ENCODE measurements around the gene MRPL12.
"Not testable (repeated sequence)": the region's sequence is repeated elsewhere in the genome, so short reads cannot be mapped to it uniquely, and the experiment has no call there.

Gene MRPL12

DNA sequence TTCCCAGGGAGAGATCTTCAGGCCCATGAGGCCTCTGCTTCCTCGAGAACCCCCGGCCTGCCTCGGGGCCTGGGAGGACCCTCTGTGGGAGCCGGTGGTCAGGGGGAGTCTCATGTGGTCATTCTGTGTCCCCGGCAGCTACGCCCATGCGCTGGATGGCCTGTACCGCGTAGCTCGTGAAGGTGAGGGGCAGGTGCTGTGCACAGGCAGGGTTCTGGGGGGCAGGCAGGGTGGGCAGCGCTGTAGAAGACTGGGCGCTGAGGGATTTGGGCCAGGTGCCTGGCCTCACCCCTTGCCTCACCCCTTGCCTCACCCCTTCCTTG, 13.5 kb downstream of the MRPL12 start:
- no peak for DNase-seq (ENCODE audit: low read depth, low spot score)

DNA sequence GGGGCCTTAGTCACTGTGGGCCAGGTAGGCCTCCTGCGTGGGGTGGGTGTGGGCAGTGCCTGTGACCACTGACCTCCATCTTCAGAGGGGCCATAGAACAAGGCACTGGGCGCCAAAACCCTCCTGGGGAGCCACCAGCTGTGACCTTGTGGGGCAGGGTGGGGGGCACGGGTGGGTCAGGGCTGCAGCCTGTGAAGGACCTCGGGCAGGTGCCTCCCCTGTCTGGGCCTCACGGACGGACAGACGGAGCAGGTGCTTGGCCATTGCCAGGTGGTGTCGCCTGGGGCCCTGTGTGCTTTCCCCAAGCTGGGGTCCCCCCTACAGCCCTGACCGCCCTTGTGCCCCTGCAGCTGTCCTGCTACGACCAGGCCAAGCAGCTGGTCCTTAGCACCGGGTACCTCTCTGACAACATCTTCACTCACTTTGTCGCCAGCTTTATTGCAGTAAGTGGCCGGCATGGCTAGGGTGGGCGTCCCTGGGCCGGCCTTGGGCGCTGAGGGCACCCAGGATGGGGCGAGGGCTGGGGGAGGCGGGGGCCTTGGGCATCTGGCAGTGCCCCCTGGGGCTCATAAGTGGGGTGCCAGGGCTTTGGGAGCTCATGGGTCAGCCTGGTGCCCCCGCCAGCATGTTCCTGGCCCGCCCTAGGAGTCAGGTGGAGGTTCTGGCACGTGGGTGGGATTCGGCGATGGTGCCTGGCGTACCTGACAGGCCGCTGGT, 14.0 kb downstream of the MRPL12 start:
- DNase-seq (ENCODE audit: low read depth, low spot score), result no peak

GRCh38 chr17:81717766-81718089, 14.6 kb downstream of the MRPL12 start:
- no peak for DNase-seq (ENCODE audit: low read depth, low spot score)

DNA sequence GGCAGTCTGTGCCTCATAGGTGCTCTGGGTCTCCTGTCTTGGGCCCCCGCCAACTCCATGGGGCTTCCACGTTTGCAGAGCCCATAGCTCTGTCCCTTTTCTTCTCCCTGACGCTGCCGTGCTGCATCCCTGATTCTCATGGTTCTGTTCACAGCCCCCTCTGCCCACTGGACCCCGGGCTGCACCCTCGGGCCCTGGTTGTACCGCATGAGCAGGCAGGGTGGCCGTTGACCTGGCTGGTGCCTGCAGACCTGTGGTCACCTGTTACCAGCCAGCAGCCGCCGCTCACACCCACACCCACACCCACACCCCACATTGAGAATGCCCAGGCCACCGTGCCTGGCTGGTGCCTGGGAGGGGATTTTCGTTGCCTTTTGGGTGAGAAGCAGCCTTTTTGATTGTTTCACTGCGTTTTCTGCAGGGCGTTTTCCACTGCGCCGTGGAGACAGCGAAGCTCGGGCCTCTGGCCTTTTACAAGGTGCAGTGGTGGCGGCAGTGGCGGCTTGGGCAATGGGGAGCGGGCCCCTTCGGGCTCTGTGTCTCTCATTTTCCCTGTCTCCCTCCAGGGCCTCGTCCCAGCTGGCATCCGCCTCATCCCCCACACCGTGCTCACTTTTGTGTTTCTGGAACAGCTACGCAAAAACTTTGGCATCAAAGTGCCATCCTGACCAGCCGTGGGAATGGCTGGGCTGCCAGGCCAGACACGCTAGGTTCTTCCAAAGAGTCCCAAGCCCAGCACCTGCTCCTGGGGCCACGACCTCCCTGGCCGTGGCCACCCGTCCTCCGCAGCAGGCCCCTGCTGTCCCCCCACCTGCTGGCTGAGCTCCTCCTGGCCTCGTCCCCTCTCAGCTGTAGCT, 16.5 kb downstream of the MRPL12 start:
- no peak for DNase-seq (ENCODE audit: low read depth, low spot score)

- no peak for DNase-seq (ENCODE audit: low read depth, low spot score)
Measured at GRCh38 chr17:81720267-81721071, 17.3 kb downstream of the MRPL12 start.

GRCh38 chr17:81722184-81723120, 19.3 kb downstream of the MRPL12 start:
- peak; percentile 27 for DNase-seq (ENCODE audit: low read depth, low spot score)

GRCh38 chr17:81723651-81724209, 20.6 kb downstream of the MRPL12 start:
- DNase-seq (ENCODE audit: low read depth, low spot score), result no peak

- DNase-seq (ENCODE audit: low read depth, low spot score), result no peak
Measured at GRCh38 chr17:81725439-81725838, 22.3 kb downstream of the MRPL12 start.

- DNase-seq (ENCODE audit: low read depth, low spot score), result no peak
Measured at GRCh38 chr17:81726004-81726403, 22.8 kb downstream of the MRPL12 start.

- no peak for DNase-seq (ENCODE audit: low read depth, low spot score)
Measured at GRCh38 chr17:81727324-81728031, 24.3 kb downstream of the MRPL12 start.

GRCh38 chr17:81733507-81734404, 30.6 kb downstream of the MRPL12 start:
- peak; percentile 89 for DNase-seq (ENCODE audit: low read depth, low spot score)

GRCh38 chr17:81734405-81735263, 31.5 kb downstream of the MRPL12 start:
- DNase-seq (ENCODE audit: low read depth, low spot score), result no peak

GRCh38 chr17:81735264-81736102, 32.3 kb downstream of the MRPL12 start:
- no peak for DNase-seq (ENCODE audit: low read depth, low spot score)

DNA sequence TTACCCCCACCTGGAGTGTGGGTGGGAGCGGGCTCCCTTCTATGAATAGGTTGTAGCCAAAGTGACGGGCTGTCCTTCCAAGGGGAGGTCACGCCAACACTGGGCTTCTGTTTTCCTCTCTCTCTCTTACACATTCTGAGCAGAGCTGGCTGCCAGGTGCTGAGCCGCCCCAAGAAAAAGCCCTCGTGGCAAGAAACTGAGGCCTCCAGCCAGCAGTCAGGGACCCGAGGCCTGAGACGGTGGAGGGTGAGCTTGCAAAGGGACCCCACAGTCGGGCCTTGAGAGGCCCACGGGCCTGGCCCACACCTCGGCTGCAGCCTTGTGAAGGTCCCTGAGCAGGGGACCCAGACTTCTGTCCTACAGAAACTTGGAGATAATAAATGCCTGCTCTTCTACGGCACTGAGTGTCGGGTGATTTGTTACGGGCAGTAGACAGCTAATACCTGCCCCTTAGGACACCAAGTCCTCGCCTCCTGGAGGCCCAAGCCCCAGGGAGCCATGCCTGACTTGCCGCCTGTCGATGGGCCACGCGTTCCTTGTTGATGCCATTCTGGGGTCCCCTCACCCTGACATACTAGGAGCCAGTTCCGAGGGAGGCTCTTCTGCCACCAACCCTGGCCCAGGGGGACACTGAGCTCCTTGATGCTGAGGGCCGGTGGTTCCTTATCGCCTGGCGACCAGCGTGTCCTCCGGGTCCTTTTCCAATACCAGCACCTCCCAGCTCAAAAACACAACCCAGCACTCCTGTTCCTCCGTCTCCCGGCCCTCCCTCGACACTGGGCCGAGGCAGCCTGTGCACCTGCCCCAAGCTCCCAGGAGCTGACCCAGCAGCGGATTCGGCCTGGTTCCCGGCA, 35.0 kb downstream of the MRPL12 start:
- no peak for DNase-seq (ENCODE audit: low read depth, low spot score)

- DNase-seq (ENCODE audit: low read depth, low spot score), result no peak
Measured at GRCh38 chr17:81738801-81739393, 35.7 kb downstream of the MRPL12 start.

DNA sequence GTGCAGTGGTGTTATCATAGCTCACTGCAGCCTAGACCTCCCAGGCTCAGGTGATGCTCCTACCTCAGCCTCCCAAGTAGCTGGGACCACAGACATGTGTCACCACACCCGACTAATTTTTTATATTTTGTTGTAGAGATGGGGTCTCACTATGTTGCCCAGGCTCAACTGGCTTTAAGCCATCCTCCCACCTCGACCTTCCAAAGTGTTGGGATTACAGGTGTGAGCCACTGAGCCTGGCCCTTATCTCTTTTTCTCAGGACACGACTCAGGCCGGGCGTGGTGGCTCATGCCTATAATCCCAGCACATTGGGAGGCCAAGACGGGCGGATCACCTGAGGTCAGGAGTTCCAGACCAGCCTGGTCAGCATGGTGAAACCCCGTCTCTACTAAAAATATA, 36.4 kb downstream of the MRPL12 start:
- DNase-seq (ENCODE audit: low read depth, low spot score), result not testable (repeated sequence)

Measured in astrocyte of the hippocampus (primary cell).